Activated CD4-positive, alpha-beta T cell treated with anti-CD3 and anti-CD28 coated beads for 4 hours (primary cell): Measurements from ENCODE around the gene ARHGEF33.
A peak's percentile ranks its signal among the peaks of the same experiment; 100 is the strongest.

Source experiments
- DNase-seq, 2 donors: peaks; one replicate each; pipeline ENCODE4 v3.0.0-alpha.2; 2020

Gene ARHGEF33

GRCh38 chr2:38889575-38889974 is at the start of gene ARHGEF33:
Gene ARHGEF33, plus strand, starts transcription at chr2:38889875. Its CDS starts 29,573 bp downstream, at chr2:38919448.
- no peak for DNase-seq

GRCh38 chr2:38850045-38850444 is 39.6 kb upstream of the ARHGEF33 start:
- DNase-seq = no peak

- no peak for DNase-seq
Observed at GRCh38 chr2:38856165-38856564, 33.5 kb upstream of the ARHGEF33 start.

DNA sequence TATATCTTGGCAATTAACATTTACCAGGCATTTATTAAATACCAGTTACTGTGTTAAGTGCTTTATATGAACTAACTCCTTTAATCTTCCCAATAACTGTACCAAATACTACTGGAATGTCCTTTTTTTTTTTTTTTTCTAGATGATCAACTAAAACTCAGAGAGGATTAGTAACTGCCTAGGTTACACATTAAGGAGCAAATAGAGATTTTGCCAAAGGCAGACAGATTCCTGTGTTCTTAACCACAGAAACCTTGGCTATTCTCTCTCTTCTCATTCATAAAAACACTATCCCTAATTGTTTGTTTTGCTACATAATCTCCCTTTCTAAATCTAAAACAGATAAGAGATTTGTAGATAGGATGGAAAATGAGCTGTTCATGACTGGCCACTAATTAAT is 27.2 kb upstream of the ARHGEF33 start:
- no peak for DNase-seq

GRCh38 chr2:38863061-38863695 is 26.5 kb upstream of the ARHGEF33 start:
- DNase-seq = no peak

DNA sequence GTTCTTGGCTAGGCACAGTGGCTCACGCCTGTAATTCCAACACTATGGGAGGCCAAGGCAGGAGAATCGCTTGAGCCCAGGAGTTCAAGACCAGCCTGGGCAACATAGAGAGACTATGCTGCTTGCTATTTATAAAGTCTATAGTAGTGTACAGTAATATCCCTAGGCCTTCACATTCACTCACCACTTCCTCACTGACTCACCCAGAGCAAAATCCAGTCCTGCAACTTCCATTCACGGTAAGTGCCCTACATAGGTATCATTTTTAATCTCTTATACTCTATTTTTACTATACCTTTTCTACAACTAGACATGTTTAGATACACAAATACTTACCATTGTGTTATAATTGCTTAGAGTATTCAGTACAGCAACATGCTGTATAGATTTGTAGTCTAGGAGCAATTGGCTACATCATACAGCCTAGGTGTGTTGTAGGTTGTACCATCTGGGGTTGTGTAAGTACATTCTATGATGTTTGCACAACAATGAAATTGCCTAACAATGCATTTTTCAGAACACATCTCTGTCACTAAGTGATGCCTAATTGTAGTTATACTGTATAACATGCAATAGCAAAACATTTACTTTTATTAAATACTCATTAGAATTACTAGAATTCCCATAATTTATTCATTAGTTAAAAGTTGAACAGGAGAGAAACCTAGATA is 22.8 kb upstream of the ARHGEF33 start:
- DNase-seq = no peak

GRCh38 chr2:38871432-38871831 is 18.2 kb upstream of the ARHGEF33 start:
- DNase-seq = no peak

- DNase-seq = no peak
Observed at GRCh38 chr2:38873763-38874162, 15.9 kb upstream of the ARHGEF33 start.

- no peak for DNase-seq
Observed at GRCh38 chr2:38875227-38875575, 14.5 kb upstream of the ARHGEF33 start.

- peak; percentile 74 to 77 for DNase-seq
Observed at GRCh38 chr2:38875576-38876367, 13.9 kb upstream of the ARHGEF33 start, which contains the start of the genes DHX57 and MORN2. Gene DHX57, minus strand, starts transcription at chr2:38875934. Its CDS starts 7,529 bp downstream, at chr2:38868405. Gene MORN2, plus strand, starts transcription at chr2:38875976.

- DNase-seq = no peak
Observed at GRCh38 chr2:38876407-38876806, 13.3 kb upstream of the ARHGEF33 start.

DNA sequence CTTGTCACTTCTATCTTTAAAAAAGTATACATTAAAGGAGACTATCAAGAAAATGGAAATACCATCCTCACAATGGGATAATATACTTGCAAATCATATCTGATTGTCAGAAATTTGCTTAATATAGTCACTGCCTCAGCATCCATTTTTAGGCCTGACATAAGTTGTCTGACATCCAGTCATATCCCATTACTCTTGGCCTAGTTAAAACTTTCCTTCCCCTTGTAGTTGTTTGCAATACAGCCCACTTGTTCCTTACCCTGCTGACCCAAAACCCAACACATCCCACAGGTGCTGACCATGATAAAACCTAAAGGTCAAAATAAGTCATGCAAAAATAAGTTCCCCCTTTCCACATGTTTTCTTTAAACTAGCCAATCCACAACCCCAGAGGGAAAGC is 3.6 kb upstream of the ARHGEF33 start:
- no peak for DNase-seq

GRCh38 chr2:38887347-38887746 is 2.3 kb upstream of the ARHGEF33 start:
- DNase-seq = no peak

DNA sequence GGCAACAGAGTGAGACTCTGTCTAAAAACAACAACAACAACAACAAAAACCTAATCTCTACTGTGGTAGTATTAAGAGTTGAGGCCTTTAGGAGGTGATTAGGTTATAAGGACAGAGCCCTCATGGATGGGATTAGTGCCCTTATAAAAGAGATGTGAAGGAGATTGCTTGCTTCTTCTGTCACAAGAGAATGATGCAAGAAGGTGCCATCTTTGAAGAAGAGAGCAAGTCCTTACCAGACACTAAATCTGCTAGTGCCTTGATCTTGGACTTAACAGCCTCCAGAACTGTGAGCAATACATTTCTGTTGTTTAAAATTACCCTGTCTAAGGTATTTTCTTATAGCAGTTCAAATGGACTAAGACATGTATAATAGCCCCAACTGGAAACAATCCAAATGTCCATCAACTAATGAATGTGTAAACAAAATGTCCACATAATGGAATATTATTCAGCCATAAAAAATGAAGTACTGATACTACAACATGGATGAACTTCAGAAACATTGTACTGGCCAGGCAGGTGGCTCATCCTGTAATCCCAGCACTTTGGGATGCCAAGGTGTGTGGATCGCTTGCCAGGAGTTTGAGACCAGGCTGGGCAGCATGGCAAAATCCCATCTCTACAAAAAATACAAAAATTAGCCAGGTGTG is 1.6 kb upstream of the ARHGEF33 start:
- DNase-seq = no peak

GRCh38 chr2:38889045-38889444 is 630 bp upstream of the ARHGEF33 start:
- DNase-seq = no peak

DNA sequence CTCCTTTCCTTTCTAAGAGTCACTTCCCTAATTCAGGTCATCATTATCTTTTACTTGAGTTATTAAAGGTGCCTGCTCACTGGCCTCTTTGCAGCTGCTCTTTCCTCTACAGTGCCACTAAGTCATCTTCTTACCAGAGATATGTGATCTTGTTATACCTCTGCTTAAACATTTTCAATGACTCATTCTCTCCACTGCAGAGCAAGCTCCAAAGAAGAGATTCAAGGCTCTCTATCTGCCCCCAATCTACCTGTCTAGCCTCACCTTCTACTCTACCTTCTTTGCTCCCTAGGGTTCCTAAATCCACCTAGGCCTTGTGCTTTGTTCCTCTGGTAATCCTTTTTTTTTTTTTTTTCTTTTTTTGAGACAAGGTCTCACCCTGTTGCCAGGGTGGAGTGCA is 3.1 kb downstream of the ARHGEF33 start:
- DNase-seq = no peak

DNA sequence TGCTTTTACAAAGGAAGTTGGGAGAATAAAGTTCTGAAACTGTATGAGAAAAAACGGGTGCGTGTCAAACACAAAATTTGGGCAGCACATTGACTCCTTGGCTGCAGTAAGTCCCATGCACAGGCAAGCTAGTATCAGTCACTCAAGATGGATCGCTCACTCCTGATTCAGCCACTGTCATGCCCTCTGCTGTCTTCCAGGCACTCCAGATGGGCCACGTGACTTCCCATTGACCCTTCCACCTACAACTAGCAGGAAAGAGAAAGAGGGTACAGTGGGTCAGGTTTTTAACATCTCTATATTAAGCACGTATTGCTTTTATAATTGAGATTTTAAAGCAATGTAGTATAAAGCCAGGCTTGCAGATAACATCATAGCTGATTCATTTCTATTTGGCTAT is 8.6 kb downstream of the ARHGEF33 start:
- no peak for DNase-seq

- no peak for DNase-seq
Observed at GRCh38 chr2:38900726-38901125, 11.1 kb downstream of the ARHGEF33 start.

DNA sequence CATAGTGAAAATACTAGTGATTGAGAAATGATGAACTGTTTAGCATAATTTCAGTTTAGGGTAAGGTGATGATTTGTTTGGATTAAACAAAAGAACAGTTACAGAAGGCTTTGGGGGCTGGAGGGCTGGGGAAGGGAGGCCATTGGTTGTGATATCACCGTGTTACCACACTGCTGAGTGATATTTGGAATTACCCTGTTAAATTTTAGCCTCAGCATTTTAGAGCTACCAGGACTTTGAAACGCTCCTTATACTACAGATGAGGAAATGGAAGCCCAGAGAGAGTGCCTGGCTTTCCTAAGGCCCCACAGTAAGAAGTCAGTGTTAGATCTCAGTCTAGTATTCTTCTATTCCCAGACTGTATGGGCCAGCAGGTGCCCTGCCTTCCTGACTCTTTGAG is 15.6 kb downstream of the ARHGEF33 start:
- no peak for DNase-seq

- DNase-seq = no peak
Observed at GRCh38 chr2:38907242-38907641, 17.6 kb downstream of the ARHGEF33 start.

GRCh38 chr2:38907743-38908562 is 18.3 kb downstream of the ARHGEF33 start:
- no peak for DNase-seq

DNA sequence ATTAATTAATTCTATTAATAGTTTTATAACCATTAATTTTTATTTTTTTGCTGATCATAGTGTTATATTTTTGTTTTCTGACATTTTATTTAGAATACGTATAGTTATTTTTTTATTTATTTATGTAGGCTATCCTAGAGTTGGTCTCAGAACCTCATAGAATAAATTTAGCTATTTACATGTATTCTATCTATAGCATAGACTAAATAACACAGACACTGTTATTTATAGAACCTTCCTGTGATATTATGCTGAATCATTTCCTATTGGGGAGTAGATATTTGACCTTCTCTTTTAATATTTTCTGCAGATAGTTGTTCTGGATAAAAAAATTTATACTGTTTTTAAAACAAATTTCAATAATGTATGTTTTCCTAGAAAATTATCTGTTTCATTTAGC is 20.2 kb downstream of the ARHGEF33 start:
- DNase-seq = no peak
